GM23338 (cell line): Measurements from ENCODE around the gene SRPK2. TPM values are rescaled to one million over a fixed set of nuclear protein-coding genes. Genes with fewer than 3 reads are reported as not detected.

Experiments
- ATAC-seq: fragments of 200-7000 bp; cut with Tn5 transposase; 3 replicates; pipeline ENCODE4 v1.9.1; 2020
- DNase-seq: peaks from one replicate; pipeline ENCODE4 v3.0.0-alpha.2; 2015; ENCODE audit warnings: low spot score
- H2AFZ ChIP-seq: fragments of 200-600 bp; sonication (generic); 2 replicates; pipeline ENCODE4 v1.8.0; 2016; ENCODE audit warnings: antibody characterized with exemption, mild to moderate bottlenecking, moderate library complexity
- H3F3A ChIP-seq: fragments of 200-600 bp; sonication (generic); replicated peaks from 2 replicates; pipeline ENCODE4 v1.8.0; 2017; ENCODE audit warnings: antibody characterized with exemption, mixed run types, low read depth
- H3K27ac ChIP-seq: fragments of 200-600 bp; sonication (generic); 2 replicates; pipeline ENCODE4 v1.6.1; 2016; ENCODE audit warnings: low read depth
- H3K27me3 ChIP-seq: fragments of 200-600 bp; sonication (generic); 2 replicates; pipeline ENCODE4 v1.8.0; 2016; ENCODE audit warnings: mild to moderate bottlenecking, mixed run types, moderate library complexity; ENCODE audit not compliant: insufficient read depth
- H3K36me3 ChIP-seq: fragments of 200-600 bp; sonication (generic); 2 replicates; pipeline ENCODE4 v1.8.0; 2016; ENCODE audit warnings: mild to moderate bottlenecking; ENCODE audit not compliant: insufficient read depth
- H3K4me1 ChIP-seq: fragments of 200-600 bp; sonication (generic); 2 replicates; pipeline ENCODE4 v1.8.0; 2016; ENCODE audit warnings: mild to moderate bottlenecking, moderate library complexity; ENCODE audit not compliant: insufficient read depth
- H3K4me2 ChIP-seq: fragments of 200-600 bp; sonication (generic); 2 replicates; pipeline ENCODE4 v1.7.1; 2017; ENCODE audit warnings: mixed run types
- H3K4me3 ChIP-seq: fragments of 200-600 bp; sonication (generic); 2 replicates; pipeline ENCODE4 v1.6.1; 2016; ENCODE audit warnings: mixed run types
- H3K79me2 ChIP-seq: fragments of 200-600 bp; sonication (generic); replicated peaks from 2 replicates; pipeline ENCODE4 v1.8.0; 2017; ENCODE audit warnings: mild to moderate bottlenecking; ENCODE audit not compliant: insufficient read depth
- H3K9me2 ChIP-seq: fragments of 200-600 bp; sonication (generic); 2 replicates; pipeline ENCODE4 v1.8.0; 2017; ENCODE audit not compliant: insufficient read depth
- H4K20me1 ChIP-seq: fragments of 200-600 bp; sonication (generic); replicated peaks from 2 replicates; pipeline ENCODE4 v1.8.0; 2017; ENCODE audit warnings: mild to moderate bottlenecking; ENCODE audit not compliant: insufficient read depth
- H3K27ac Mint-ChIP-seq: 2 replicates; pipeline ENCODE4 v1.8.0; 2020; ENCODE audit warnings: inconsistent platforms, mild to moderate bottlenecking, moderate library complexity, mixed read lengths
- H3K27me3 Mint-ChIP-seq: 3 replicates; pipeline ENCODE4 v1.8.0; 2022; ENCODE audit warnings: low read depth, mild to moderate bottlenecking, moderate library complexity, mixed read lengths, inconsistent platforms; ENCODE audit not compliant: insufficient read depth, poor library complexity
- H3K36me3 Mint-ChIP-seq: 3 replicates; pipeline ENCODE4 v1.8.0; 2021; ENCODE audit warnings: low read depth, mild to moderate bottlenecking, inconsistent platforms, moderate library complexity, mixed read lengths
- H3K4me1 Mint-ChIP-seq: 3 replicates; pipeline ENCODE4 v1.8.0; 2020; ENCODE audit warnings: mild to moderate bottlenecking, inconsistent platforms, mixed read lengths
- H3K4me3 Mint-ChIP-seq: 3 replicates; pipeline ENCODE4 v1.8.0; 2021; ENCODE audit warnings: moderate library complexity, mild to moderate bottlenecking, inconsistent platforms, mixed read lengths
- H3K9me3 Mint-ChIP-seq: 3 replicates; pipeline ENCODE4 v1.8.0; 2020; ENCODE audit warnings: moderate library complexity, mild to moderate bottlenecking, inconsistent platforms, mixed read lengths
- EZH2 ChIP-seq: fragments of 200-600 bp; sonication (generic); IDR thresholded peaks from one replicate; pipeline ENCODE4 v1.8.0; 2017; ENCODE audit warnings: antibody characterized with exemption, mild to moderate bottlenecking, low read depth; ENCODE audit not compliant: unreplicated experiment
- EZH2phosphoT487 ChIP-seq: fragments of 200-600 bp; sonication (generic); IDR thresholded peaks from one replicate; pipeline ENCODE4 v1.8.1; 2018; ENCODE audit warnings: antibody characterized with exemption; ENCODE audit not compliant: unreplicated experiment
- JUNB ChIP-seq: IDR thresholded peaks from one replicate; pipeline ENCODE4 v1.6.1; 2016; ENCODE audit warnings: antibody characterized with exemption; ENCODE audit not compliant: unreplicated experiment
- NANOG ChIP-seq: IDR thresholded peaks from 2 replicates; pipeline ENCODE4 v1.6.1; 2016; ENCODE audit warnings: antibody characterized with exemption, borderline replicate concordance
- POLR2AphosphoS5 ChIP-seq: IDR thresholded peaks from 2 replicates; pipeline ENCODE4 v1.6.1; 2016; ENCODE audit warnings: antibody characterized with exemption, low read depth
- REST ChIP-seq: IDR thresholded peaks from one replicate; pipeline ENCODE4 v1.6.1; 2018; ENCODE audit warnings: antibody characterized with exemption; ENCODE audit not compliant: unreplicated experiment
- STAT1 ChIP-seq: IDR thresholded peaks from one replicate; pipeline ENCODE4 v1.6.1; 2016; ENCODE audit warnings: antibody characterized with exemption; ENCODE audit not compliant: unreplicated experiment
- ZNF331 ChIP-seq: fragments of 250-450 bp; sonication (Bioruptor Pico); IDR thresholded peaks from 2 replicates; pipeline ENCODE4 v1.5.0; 2020; ENCODE audit warnings: low read depth, mild to moderate bottlenecking, moderate library complexity
- ZNF462 ChIP-seq: fragments of 250-450 bp; sonication (Bioruptor Pico); IDR thresholded peaks from 2 replicates; pipeline ENCODE4 v1.5.0; 2020; ENCODE audit warnings: mild to moderate bottlenecking, moderate library complexity
- polyA plus RNA-seq: library from polyadenylated mRNA; unstranded; fragments of >200 nt; fragmentation: Nextera tagmentation; extraction: Ambion mirVana; gene quantifications from 2 replicates; pipeline ENCODE4 v1.2.1, GENCODE V29; 2016
- total RNA-seq: library from RNA; depleted of rRNA; stranded (reverse); fragments of >200 nt; shearing (Covaris generic); gene quantifications from 2 replicates; pipeline ENCODE4 v1.2.3, GENCODE V29; 2014
- TF ChIP-seq, protein P1 (sequence below), 2 experiments: fragments of 200-600 bp in 1 of 2; sonication (generic) in 1 of 2; conservative IDR thresholded peaks; 2 replicates each; pipeline versions ENCODE4 v1.5.1 to v1.6.1; 2016 to 2017; ENCODE audit warnings: antibody characterized with exemption in 2 of 2, low read depth in 2 of 2, mild to moderate bottlenecking in 2 of 2, moderate library complexity in 1 of 2

SRPK2 gene
- total and polyA plus RNA-seq, 2 experiments from 2014 or later = 66.3 to 91.5 TPM

- TF ChIP-seq ZNF462 (CRISPR knock-in tag) (no peak), POLR2AphosphoS5 (no peak), EZH2phosphoT487 (no peak), NANOG (no peak)
Observed at GRCh38 chr7:105178177-105178576, 210.5 kb downstream of the SRPK2 start (continued).

- no peak overlapping the region for H3K27ac ChIP-seq
- Mint-ChIP-seq H3K9me3 (peaks cover 6% of the 10 kb centered on the region), H3K4me3 (no peak overlapping the region), H3K27ac (no peak overlapping the region), H3K4me1 (peaks cover 10% of the 10 kb centered on the region; the same call in 2 of the 3 replicates), H3K36me3 (no peaks in the 10 kb centered on the region; the same call in 2 of the 3 replicates), H3K27me3 (peaks cover 2% of the 10 kb centered on the region)
- ATAC-seq (no peak), DNase-seq (no peak)
- no peaks in the 10 kb centered on the region for H3K9me2 ChIP-seq
- H3K4me2 ChIP-seq = no peak overlapping the region
- H3K36me3 ChIP-seq = no peaks in the 10 kb centered on the region
- H3F3A ChIP-seq = no peaks in the 10 kb centered on the region
- H3K27me3 ChIP-seq = no peaks in the 10 kb centered on the region
- peaks cover 24% of the 10 kb centered on the region for H3K79me2 ChIP-seq
- no peak overlapping the region for H3K4me3 ChIP-seq
- 0 out of 2 replicates have a peak, but pooled peaks cover 3% of the 10 kb centered on the region for H4K20me1 ChIP-seq
- no peak overlapping the region for H2AFZ ChIP-seq
- peaks cover 13% of the 10 kb centered on the region for H3K4me1 ChIP-seq
- no peak for TF ChIP-seq JUNB
- no peak for TF ChIP-seq REST
- TF ChIP-seq, protein P1, sequence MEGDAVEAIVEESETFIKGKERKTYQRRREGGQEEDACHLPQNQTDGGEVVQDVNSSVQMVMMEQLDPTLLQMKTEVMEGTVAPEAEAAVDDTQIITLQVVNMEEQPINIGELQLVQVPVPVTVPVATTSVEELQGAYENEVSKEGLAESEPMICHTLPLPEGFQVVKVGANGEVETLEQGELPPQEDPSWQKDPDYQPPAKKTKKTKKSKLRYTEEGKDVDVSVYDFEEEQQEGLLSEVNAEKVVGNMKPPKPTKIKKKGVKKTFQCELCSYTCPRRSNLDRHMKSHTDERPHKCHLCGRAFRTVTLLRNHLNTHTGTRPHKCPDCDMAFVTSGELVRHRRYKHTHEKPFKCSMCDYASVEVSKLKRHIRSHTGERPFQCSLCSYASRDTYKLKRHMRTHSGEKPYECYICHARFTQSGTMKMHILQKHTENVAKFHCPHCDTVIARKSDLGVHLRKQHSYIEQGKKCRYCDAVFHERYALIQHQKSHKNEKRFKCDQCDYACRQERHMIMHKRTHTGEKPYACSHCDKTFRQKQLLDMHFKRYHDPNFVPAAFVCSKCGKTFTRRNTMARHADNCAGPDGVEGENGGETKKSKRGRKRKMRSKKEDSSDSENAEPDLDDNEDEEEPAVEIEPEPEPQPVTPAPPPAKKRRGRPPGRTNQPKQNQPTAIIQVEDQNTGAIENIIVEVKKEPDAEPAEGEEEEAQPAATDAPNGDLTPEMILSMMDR (conservative IDR thresholded peaks at IDR 0.05; ENCODE audit: low read depth in 2 of 2) = no peak
- no peak for TF ChIP-seq NANOG
- TF ChIP-seq EZH2 = no peak
- no peak for TF ChIP-seq POLR2AphosphoS5
- TF ChIP-seq ZNF331 (CRISPR knock-in tag) = no peak
- no peak for TF ChIP-seq STAT1
Observed at GRCh38 chr7:105177026-105177425, 211.7 kb downstream of the SRPK2 start.
